Head of caudate nucleus (tissue), 42 donors: ENCODE data around the gene WNT8A.
A peak's percentile ranks its signal among the peaks of the same experiment; 100 is the strongest.

Experiments
- DNase-seq, 42 donors: peaks; one replicate each; pipeline versions ENCODE4 v3.0.0 to v3.0.0-alpha.2; 2020 to 2021; ENCODE audit warnings: mixed read lengths in 7 of 42
- intact Hi-C: fragments of 100-400 bp; cut with DNase I; formaldehyde crosslinking; loops from one replicate; pipeline ENCODE4 v1.15.0; 2022

The WNT8A gene

DNA sequence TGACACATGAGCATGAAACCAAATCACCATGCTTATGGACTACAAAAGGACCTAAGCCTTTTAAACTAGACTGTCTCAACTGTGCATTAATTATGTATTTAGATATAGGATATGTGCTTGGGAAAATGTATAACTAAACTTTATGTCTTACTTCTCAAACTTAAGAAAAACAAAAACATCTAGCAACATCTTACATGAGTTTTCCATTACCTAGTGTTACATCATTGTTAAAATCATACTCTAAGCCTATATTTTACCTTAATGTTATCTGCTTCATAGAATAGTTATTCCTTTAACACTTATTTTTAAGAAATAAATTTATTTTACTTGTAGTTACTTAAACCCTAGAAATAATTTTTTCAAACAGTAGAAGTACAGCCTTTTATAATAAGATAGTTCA, 31.4 kb downstream of the WNT8A start:
- intact Hi-C loops, result no loop called here
- no peak for DNase-seq

DNA sequence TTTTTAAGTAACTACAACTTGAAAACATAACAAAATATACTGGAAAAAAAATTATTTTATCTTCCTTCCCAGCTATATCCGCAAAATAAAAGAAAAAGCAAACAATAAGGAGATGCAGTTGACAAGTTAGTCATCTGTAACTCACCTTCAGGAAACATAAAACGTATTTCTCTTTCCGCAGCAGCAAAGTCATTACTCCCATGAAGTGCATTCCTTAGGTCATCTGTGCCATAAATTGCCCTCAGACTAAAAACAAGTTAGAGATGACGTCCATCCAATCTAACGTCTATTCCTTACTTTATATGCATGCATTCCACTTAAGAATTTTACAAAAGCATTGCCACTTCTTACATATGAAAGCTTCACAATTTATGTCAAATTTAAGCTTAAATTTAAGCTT, 44.5 kb downstream of the WNT8A start:
- DNase-seq, result no peak
- intact Hi-C loops, result no loop called here

DNA sequence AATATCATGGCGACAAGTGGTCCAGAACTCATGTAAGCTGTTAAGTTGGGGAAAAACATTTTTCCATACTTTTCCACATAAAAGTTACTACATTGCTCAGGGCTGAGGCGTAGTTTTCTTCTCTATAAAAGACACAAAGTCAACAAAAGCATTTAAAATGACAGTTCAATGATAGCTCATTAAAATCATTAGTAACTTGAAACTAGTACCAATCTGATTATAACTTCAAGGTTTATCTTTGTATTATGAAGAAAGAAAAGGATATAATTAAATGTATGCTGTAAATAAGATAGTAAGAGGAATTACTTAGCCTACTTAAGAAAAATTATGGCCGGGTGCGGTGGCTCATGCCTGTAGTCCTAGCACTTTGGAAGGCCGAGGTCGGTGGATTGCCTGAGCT, 45.5 kb downstream of the WNT8A start:
- intact Hi-C loops, result no loop called here
- DNase-seq, result no peak

DNA sequence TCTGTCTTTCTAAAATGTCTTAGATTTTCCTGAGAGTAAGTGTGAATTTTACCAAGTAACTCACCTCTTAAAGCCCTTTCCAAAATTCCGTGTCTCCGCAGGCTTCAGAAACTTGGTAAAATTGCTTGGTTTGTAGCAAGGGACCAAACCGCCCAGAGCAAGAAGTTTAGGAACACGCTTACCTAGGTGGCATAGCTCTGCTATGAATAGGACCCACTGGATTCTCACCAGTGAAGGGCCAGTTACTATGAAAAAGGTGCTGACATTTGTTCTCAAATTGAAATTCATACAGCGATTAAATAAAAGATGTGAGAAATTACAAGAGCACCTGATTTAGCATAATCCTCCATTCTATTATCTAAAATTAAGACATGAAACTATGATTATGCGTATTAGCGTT, 48.7 kb downstream of the WNT8A start:
- DNase-seq, result no peak
- intact Hi-C loops, result loop anchor here (5.0 to 10.0 kb wide), 2 partner anchors 45 to 378 kb away; partner anchors contain the start of gene HNRNPA0

DNA sequence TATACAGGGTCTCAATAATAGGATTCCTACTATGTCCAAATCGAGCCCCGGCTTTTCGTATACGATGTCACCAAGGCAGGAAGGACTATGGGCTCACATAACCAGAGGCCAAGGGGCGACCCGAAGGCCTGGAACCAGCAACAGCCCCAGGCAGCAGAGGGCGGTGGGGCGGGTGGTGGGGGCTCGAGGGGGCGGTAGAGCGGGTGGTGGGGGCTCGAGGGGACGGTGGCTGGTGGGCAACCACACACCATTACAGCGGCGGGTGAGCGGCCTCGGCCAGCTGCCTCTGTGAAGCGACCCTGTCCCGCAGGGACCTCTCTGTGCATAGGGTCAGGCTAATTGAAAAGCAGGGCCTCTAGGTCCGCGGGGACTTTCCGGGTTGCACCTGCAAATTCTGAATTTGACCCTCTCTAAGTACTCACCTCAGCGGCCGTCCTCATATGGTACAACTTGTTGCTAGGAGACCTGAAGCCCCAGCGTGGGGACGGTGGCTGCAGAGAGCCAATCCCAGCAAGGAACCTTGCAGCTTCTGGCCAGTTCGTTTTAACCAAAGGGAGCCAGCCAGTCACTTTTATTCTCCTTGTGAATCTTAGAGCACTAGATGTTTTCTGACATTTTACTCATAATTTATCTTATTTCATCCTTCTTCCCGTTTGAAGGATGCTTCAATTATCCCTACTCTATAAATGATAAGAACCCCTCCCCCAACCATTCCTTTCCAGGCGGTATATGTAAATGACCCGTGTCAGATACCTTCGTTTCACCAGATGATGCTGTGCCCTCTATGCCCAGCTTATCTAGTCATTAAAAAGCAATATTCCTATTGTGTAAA, 55.3 kb downstream of the WNT8A start, which contains the start of gene NME5:
Gene NME5 (minus strand): TSS at position 480 of the 832 bp plus-strand sequence. CDS start 648 bp downstream, outside the sequence.
- intact Hi-C loops, result loop anchor here (10.0 kb wide), 1 partner anchor 384 kb away; the partner anchor contains the start of gene HNRNPA0
- peak; percentile 66 to 93 (median 81) for DNase-seq

DNA sequence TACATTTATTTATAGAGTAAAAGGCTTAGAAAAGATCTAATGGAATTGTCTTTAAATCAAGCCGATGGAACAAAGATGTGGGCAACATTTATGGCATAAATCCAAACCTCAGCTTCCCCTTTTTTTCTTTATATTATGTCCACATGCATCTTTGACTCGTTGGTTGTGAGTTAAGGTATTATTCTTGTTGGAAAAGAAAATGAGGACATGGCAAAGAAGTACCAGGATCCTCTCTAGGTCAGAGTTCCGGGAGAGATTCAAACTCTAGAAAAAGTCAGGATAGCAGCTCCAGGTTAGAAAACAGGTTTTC, 55.9 kb downstream of the WNT8A start:
- DNase-seq, result no peak
- intact Hi-C loops, result loop anchor here (10.0 kb wide), 1 partner anchor 385 kb away; the partner anchor contains the start of gene HNRNPA0

DNA sequence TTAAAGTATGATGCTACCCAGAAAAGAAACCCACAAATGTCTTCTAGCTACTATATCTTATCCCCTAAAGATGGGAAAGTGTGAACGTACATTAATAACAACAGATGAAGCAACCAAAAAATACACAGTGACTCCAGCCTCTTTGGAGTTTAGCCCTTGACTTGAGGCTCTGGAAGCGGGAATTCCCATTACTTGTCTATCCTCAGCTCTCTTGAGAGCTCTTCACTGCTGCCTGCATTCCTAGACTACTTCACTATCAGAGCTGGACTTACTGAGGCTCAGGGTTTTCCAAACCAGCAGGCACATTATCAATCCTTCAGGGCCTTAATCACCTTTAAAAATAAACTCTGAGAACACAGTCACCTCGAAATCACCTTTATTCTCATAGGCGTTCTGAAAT, 56.4 kb downstream of the WNT8A start:
- no peak for DNase-seq
- intact Hi-C loops, result no loop called here
